GM10266 (cell line): Measurements from ENCODE around the gene FKBP1A.
"Not testable (repeated sequence)": the region's sequence is repeated elsewhere in the genome, so short reads cannot be mapped to it uniquely, and the experiment has no call there.

Source experiments
- DNase-seq: peaks from one replicate; pipeline ENCODE4 v3.0.0; 2012; ENCODE audit errors: extremely low spot score
- CTCF ChIP-seq: IDR thresholded peaks from 2 replicates; pipeline ENCODE4 v1.5.1; 2012; ENCODE audit warnings: mild to moderate bottlenecking, low read depth; ENCODE audit not compliant: control insufficient read depth, insufficient read depth; ENCODE audit errors: missing control alignments

The FKBP1A gene

GRCh38 chr20:1346315-1346969 lies 46.4 kb downstream of the FKBP1A start:
- no peak for TF ChIP-seq CTCF
- DNase-seq = no peak

GRCh38 chr20:1345756-1346093 lies 47.1 kb downstream of the FKBP1A start:
- TF ChIP-seq CTCF = no peak
- no peak for DNase-seq

- TF ChIP-seq CTCF = no peak
- no peak for DNase-seq
Measured at GRCh38 chr20:1345030-1345755, 47.7 kb downstream of the FKBP1A start.

GRCh38 chr20:1343446-1344124 lies 49.3 kb downstream of the FKBP1A start:
- DNase-seq = not testable (repeated sequence)

GRCh38 chr20:1341561-1342265 lies 51.1 kb downstream of the FKBP1A start:
- no peak for TF ChIP-seq CTCF
- no peak for DNase-seq

- no peak for TF ChIP-seq CTCF
- DNase-seq = no peak
Measured at GRCh38 chr20:1338801-1339200, 54.1 kb downstream of the FKBP1A start.

- TF ChIP-seq CTCF = no peak
- DNase-seq = no peak
Measured at GRCh38 chr20:1338096-1338495, 54.8 kb downstream of the FKBP1A start.
